Suprapubic skin (tissue), 4 donors: Measurements from ENCODE around the gene GARNL3. TPM values are rescaled to one million over a fixed set of nuclear protein-coding genes. Genes with fewer than 3 reads are reported as not detected.

Experiments
- DNase-seq, 2 donors: peaks; one replicate each; pipeline ENCODE4 v3.0.0-alpha.2; 2019; ENCODE audit warnings: low spot score in 2 of 2
- H3K27ac ChIP-seq: fragments of 200-600 bp; sonication (generic); one replicate; pipeline ENCODE4 v1.5.1; 2019
- H3K27me3 ChIP-seq: fragments of 200-600 bp; sonication (generic); one replicate; pipeline ENCODE4 v1.5.1; 2019
- H3K36me3 ChIP-seq: fragments of 200-600 bp; sonication (generic); one replicate; pipeline ENCODE4 v1.5.1; 2019
- H3K4me1 ChIP-seq: fragments of 200-600 bp; sonication (generic); one replicate; pipeline ENCODE4 v1.5.1; 2019
- H3K4me3 ChIP-seq: fragments of 200-600 bp; sonication (generic); one replicate; pipeline ENCODE4 v1.5.1; 2019; ENCODE audit warnings: mild to moderate bottlenecking
- H3K9me3 ChIP-seq: fragments of 200-600 bp; sonication (generic); one replicate; pipeline ENCODE4 v1.5.1; 2019
- EP300 ChIP-seq: sonication (generic); formaldehyde crosslinking; IDR thresholded peaks from one replicate; pipeline ENCODE4 v1.6.1; 2017; ENCODE audit warnings: antibody characterized with exemption
- POLR2A ChIP-seq, 2 donors: fragments of 450-650 bp; IDR thresholded peaks; one replicate each; pipeline ENCODE4 v1.6.1; 2017; ENCODE audit warnings: antibody characterized with exemption in 2 of 2, mild to moderate bottlenecking in 2 of 2, moderate library complexity in 2 of 2
- POLR2AphosphoS5 ChIP-seq, 3 donors: sonication (generic); formaldehyde crosslinking; IDR thresholded peaks; one replicate each; pipeline ENCODE4 v1.6.1; 2017; ENCODE audit warnings: antibody characterized with exemption in 3 of 3
- WGBS: methylation state at CpG from one replicate; pipeline ENCODE4 v1.1.5; 2018; 5-methylcytosine and 5-hydroxymethylcytosine counted together
- total RNA-seq, 4 donors: library from RNA; depleted of rRNA; stranded (reverse); fragments of >200 nt; gene quantifications; one replicate each; pipeline ENCODE4 v1.1.0, GENCODE V29; 2016
- TF ChIP-seq, protein P1 (sequence below), 2 donors: fragments of 200-600 bp in 1 of 2; fragments of 450-650 bp in 1 of 2; sonication (generic) in 1 of 2; IDR thresholded peaks; one replicate each; pipeline ENCODE4 v1.5.1; 2016 to 2019; ENCODE audit warnings: antibody characterized with exemption in 2 of 2, mild to moderate bottlenecking in 1 of 2, moderate library complexity in 1 of 2

GARNL3 gene
- total RNA-seq, 4 donors from 2014 or later: 12.5 to 23.3 (median 18.4) TPM

DNA sequence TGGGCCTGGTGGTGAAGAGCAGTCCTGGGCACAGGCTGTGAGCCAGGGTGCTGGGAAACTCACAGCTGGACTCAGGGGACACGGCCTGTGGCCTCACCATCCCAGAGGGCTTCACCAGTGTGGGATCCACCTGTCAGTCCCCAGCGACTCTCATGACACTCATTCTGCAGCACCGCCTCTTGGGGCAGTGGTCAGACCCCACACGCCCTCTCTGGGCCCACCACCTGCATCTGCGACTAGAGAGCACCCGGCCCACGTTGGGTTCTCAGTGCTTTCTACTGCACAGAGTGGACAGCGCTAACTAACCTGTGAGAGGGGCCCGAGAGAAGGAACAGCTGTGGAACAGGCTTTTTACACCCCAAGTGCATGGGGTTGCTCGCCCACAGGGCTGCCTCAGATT lies 45.8 kb upstream of the GARNL3 start:
- no peak overlapping the region for H3K27ac ChIP-seq
- WGBS: 100% methylated on average over 4 of the region's 10 CpGs
- H3K4me3 ChIP-seq: no peak overlapping the region
- H3K27me3 ChIP-seq: no peaks in the 10 kb centered on the region
- H3K9me3 ChIP-seq: no peaks in the 10 kb centered on the region
- TF ChIP-seq, protein P1, sequence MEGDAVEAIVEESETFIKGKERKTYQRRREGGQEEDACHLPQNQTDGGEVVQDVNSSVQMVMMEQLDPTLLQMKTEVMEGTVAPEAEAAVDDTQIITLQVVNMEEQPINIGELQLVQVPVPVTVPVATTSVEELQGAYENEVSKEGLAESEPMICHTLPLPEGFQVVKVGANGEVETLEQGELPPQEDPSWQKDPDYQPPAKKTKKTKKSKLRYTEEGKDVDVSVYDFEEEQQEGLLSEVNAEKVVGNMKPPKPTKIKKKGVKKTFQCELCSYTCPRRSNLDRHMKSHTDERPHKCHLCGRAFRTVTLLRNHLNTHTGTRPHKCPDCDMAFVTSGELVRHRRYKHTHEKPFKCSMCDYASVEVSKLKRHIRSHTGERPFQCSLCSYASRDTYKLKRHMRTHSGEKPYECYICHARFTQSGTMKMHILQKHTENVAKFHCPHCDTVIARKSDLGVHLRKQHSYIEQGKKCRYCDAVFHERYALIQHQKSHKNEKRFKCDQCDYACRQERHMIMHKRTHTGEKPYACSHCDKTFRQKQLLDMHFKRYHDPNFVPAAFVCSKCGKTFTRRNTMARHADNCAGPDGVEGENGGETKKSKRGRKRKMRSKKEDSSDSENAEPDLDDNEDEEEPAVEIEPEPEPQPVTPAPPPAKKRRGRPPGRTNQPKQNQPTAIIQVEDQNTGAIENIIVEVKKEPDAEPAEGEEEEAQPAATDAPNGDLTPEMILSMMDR (IDR thresholded peaks at IDR 0.05): no peak
- TF ChIP-seq EP300 (no peak), POLR2A (IDR thresholded peaks at IDR 0.05) (no peak), POLR2AphosphoS5 (IDR thresholded peaks at IDR 0.05) (no peak)
- DNase-seq: peak in 1 of 2 donors; percentile 44
- H3K36me3 ChIP-seq: no peaks in the 10 kb centered on the region
- H3K4me1 ChIP-seq: peaks cover 16% of the 10 kb centered on the region

DNA sequence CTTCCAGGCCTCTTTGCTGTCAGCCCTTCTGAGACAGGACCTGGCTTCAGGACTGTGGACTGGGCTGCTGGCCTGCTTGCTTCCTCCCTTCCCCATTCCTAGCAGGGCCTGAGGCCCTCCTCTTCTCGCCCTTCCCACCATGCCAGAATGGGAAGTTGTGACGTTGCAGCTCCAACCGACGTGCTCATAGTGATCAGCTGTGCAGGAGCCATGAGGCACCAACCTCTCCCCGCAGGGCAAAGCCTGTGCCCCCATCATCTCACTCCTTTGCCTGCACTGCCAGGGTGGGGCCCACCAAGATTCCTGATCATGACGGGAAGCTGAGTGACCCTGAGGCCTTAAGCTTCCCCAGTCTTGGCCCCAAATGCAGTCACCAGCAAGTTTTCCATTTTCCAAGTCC lies 45.1 kb upstream of the GARNL3 start:
- no peaks in the 10 kb centered on the region for H3K9me3 ChIP-seq
- WGBS: 69% methylated on average over 5 of the region's 6 CpGs
- H3K27me3 ChIP-seq: no peaks in the 10 kb centered on the region
- no peak overlapping the region for H3K27ac ChIP-seq
- TF ChIP-seq, protein P1 (IDR thresholded peaks at IDR 0.05): no peak
- TF ChIP-seq EP300 (no peak), POLR2A (IDR thresholded peaks at IDR 0.05) (no peak), POLR2AphosphoS5 (IDR thresholded peaks at IDR 0.05) (no peak)
- peaks cover 21% of the 10 kb centered on the region for H3K4me1 ChIP-seq
- no peaks in the 10 kb centered on the region for H3K36me3 ChIP-seq
- DNase-seq: peak in 1 of 2 donors; percentile 45
- no peak overlapping the region for H3K4me3 ChIP-seq

DNA sequence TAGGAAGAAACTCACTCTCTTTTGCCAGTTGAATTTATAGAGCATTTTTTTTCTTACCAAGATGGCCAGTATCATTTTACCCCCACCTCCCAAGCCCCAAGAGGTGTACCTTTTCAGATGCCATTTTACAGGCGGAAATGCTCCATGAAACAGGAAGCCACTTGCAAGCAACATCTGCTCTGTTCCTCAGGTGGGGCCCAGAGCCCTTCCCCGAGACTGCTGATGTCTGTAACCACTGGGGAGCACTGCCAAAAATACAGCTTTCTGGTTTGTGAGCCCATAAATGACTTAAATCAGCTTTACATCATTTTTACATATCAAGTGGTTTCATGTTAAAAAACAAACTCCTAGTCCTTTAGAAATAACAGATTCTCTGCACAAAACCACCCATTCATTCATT lies 42.9 kb upstream of the GARNL3 start:
- no peaks in the 10 kb centered on the region for H3K36me3 ChIP-seq
- no peak for DNase-seq

DNA sequence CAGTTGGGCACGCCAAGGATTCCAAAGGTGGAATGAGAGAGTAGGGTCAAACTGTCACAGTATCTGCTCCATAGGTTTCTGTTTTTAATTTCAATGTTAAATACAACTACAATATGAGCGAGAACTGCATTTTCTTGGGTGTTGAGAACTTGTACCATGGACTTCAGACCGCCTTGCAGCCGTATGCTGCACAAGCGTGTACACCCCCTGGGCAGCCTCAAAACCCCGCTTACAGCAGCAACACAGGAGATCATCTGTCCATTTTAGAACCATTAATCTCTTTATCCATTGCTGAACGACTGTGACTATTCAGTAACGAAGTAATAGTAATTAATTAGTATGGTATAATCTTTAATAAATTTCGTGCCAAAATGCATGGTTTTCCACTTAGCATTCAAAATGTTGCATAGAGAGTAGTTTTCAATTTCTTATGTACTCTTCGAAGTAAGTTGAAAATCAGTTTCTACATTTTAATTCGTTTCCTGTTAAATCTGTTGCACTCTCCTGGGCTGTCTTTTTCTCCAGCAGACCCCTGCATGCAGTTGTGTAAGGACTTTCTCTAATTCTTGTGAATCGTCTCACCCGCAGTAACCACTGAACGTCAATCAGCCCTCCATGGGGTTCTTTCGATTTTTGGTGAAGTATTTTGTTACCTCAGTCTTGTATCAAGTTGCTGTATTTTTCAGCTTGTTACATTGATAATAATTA lies 42.0 kb upstream of the GARNL3 start:
- no peak for TF ChIP-seq POLR2A (IDR thresholded peaks at IDR 0.05)
- TF ChIP-seq POLR2AphosphoS5 (IDR thresholded peaks at IDR 0.05): no peak
- TF ChIP-seq, protein P1 (IDR thresholded peaks at IDR 0.05): no peak
- TF ChIP-seq EP300: no peak

More for the DNA sequence above, 42.9 kb upstream of the GARNL3 start:
- no peak overlapping the region for H3K27ac ChIP-seq
- no peak for TF ChIP-seq POLR2AphosphoS5 (IDR thresholded peaks at IDR 0.05)
- TF ChIP-seq, protein P1 (IDR thresholded peaks at IDR 0.05): no peak
- no peak for TF ChIP-seq POLR2A (IDR thresholded peaks at IDR 0.05)
- TF ChIP-seq EP300: no peak
- peaks cover 28% of the 10 kb centered on the region for H3K4me1 ChIP-seq
- no peak overlapping the region for H3K4me3 ChIP-seq
- 84% methylated on average over 2 of the region's 2 CpGs for WGBS
- H3K27me3 ChIP-seq: no peaks in the 10 kb centered on the region
- H3K9me3 ChIP-seq: no peaks in the 10 kb centered on the region

DNA sequence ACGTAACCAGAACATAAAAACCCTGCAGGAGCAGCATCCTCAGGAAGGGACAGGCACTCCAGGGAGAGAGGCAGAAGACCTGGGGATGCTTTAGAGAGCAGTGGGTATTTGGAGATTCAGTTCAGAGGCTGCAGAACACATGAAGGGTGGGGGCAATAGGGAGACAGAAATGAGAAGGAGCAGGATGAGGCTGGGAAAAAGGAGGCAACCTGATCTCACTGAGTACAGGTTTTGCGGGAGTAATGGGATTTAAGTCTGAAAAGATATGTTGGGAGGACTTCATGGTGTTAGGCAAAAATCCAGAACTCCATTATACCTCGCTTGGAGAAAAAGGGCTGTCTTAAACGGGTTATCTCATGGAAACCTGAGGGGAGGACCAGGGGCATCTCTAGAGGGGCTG lies 41.3 kb upstream of the GARNL3 start:
- H3K27ac ChIP-seq: no peak overlapping the region
- TF ChIP-seq POLR2A (IDR thresholded peaks at IDR 0.05) (no peak), POLR2AphosphoS5 (IDR thresholded peaks at IDR 0.05) (no peak), EP300 (no peak)
- TF ChIP-seq, protein P1 (IDR thresholded peaks at IDR 0.05): no peak
- no peaks in the 10 kb centered on the region for H3K9me3 ChIP-seq
- no peaks in the 10 kb centered on the region for H3K36me3 ChIP-seq
- no peak overlapping the region for H3K4me3 ChIP-seq
- no peaks in the 10 kb centered on the region for H3K27me3 ChIP-seq
- no peak for DNase-seq
- peaks cover 28% of the 10 kb centered on the region for H3K4me1 ChIP-seq
- WGBS: 32% methylated on average over 4 of the region's 4 CpGs

More for the DNA sequence above, 42.0 kb upstream of the GARNL3 start:
- Histone ChIP-seq H3K27ac (no peak overlapping the region), H3K4me1 (peaks cover 28% of the 10 kb centered on the region), H3K27me3 (no peaks in the 10 kb centered on the region), H3K9me3 (no peaks in the 10 kb centered on the region), H3K4me3 (no peak overlapping the region), H3K36me3 (no peaks in the 10 kb centered on the region)
- WGBS: 73% methylated on average over 15 of the region's 15 CpGs
- no peak for DNase-seq
